ENCODE results near the gene TARS3.
"Not testable (repeated sequence)": the region's sequence is repeated elsewhere in the genome, so short reads cannot be mapped to it uniquely, and the experiment has no call there.

Gene TARS3
- long read RNA-seq, transcript TARSL2-201 (19 exons, 3,610 nt) = major isoform, 7 of 15 reads
- long read RNA-seq, partial matches to known transcripts = 4 of 15 reads
- long read RNA-seq, other reads (novel, unspliced or antisense) = 4 of 15 reads

DNA sequence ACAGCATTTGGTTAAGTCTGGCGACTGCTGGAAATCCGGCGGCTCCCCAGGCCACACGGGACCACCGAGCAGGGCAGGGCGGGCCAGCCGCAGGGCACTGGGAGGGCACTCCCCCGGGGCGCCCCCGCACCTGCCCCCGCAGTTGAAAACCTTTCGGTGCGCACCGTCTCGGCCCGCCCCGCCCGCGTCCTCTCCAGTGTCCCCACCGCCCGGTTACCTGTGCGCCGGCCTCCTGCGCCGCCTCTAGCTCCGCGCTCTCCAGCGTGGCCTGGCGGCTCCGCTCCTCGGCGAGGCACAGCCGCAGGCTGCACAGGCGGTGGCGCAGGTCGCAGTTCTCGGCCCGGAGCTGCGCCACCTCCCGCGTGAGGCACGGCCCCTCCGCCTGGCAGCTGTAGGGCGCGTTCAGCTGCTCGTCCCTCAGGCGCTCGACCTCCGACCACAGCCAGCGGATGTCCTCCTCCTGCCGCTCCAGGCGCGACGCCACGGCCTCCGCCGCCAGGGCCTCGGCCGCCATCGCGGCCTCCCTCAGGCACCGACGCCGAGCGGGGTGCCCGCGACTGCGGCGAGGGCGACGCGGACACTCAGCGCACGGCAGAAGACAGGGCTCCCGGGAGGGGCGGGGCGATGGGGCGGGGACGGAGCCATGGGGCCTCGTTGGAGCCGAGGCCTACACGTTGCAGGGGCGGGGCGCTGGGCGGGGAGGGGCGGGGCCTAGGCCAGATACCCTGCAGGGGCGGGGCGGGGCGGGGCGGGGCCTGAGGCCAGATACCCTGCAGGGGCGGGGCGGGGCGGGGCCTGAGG, at the start of gene TARS3:
Gene TARS3, minus strand, starts transcription at position 600 of the 801 bp plus-strand sequence. Its CDS starts 86 bp downstream, at position 514.
- Histone ChIP-seq H3K27me3 (ENCODE audit: insufficient read depth, poor library complexity, severe bottlenecking) (no peaks in the 10 kb centered on the region), H3K4me3 (replicated peaks; ENCODE audit: insufficient read depth, low read length) (peak within 1 kb of the TSS; percentile 74), H3K27ac (replicated peaks) (peak within 1 kb of the TSS; percentile 67)
- TF ChIP-seq POLR2AphosphoS5 (IDR thresholded peaks at IDR 0.05; ENCODE audit: low read depth) (peak; percentile 67), GABPA (IDR thresholded peaks at IDR 0.05; ENCODE audit: low read depth) (no peak), REST (IDR thresholded peaks at IDR 0.05; ENCODE audit: insufficient replicate concordance, low read depth) (peak; percentile 44), SPI1 (IDR thresholded peaks at IDR 0.05; ENCODE audit: borderline replicate concordance, low read depth) (no peak)
- TF ChIP-seq, protein P1, sequence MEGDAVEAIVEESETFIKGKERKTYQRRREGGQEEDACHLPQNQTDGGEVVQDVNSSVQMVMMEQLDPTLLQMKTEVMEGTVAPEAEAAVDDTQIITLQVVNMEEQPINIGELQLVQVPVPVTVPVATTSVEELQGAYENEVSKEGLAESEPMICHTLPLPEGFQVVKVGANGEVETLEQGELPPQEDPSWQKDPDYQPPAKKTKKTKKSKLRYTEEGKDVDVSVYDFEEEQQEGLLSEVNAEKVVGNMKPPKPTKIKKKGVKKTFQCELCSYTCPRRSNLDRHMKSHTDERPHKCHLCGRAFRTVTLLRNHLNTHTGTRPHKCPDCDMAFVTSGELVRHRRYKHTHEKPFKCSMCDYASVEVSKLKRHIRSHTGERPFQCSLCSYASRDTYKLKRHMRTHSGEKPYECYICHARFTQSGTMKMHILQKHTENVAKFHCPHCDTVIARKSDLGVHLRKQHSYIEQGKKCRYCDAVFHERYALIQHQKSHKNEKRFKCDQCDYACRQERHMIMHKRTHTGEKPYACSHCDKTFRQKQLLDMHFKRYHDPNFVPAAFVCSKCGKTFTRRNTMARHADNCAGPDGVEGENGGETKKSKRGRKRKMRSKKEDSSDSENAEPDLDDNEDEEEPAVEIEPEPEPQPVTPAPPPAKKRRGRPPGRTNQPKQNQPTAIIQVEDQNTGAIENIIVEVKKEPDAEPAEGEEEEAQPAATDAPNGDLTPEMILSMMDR (IDR thresholded peaks at IDR 0.05; ENCODE audit: insufficient read depth, low read length) = no peak
- peak; percentile 74 to 94 for DNase-seq (ENCODE audit: low read depth in 1 of 2, low spot score in 1 of 2)

DNA sequence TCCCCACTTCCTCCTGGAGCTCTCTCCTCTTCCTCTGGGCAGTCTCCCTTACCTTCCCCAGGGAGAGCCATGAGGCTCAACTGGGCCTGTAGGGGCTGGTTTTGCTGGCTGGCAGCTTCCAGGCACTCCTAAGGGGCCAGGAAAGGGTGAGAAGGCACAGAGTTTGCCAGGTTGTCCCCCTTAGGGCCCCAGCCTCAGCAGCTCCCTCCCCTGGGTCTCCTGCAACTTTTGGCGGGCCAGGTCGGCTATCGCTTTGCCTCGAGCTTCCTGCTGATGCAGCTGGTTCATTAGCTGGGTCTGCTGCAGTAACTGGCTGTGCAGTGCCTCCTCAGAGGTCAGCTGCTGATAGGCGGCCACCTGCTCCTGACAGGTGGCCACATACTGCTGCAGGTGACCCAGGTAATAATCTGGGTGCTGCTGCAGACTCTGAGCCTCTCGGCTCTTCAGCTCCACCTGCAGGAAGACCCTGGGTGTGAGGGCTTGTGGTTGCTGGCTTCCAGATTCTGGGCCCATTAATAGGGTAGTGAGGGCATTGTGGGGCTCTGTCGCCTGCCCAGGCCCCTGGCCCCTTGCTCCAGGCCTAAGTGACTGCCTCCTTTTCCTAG, 49.3 kb upstream of the TARS3 start:
- TF ChIP-seq, protein P1 (IDR thresholded peaks at IDR 0.05; ENCODE audit: insufficient read depth, low read length) = peak; percentile 8
- TF ChIP-seq SPI1 (IDR thresholded peaks at IDR 0.05; ENCODE audit: borderline replicate concordance, low read depth) (no peak), POLR2AphosphoS5 (IDR thresholded peaks at IDR 0.05; ENCODE audit: low read depth) (no peak), GABPA (IDR thresholded peaks at IDR 0.05; ENCODE audit: low read depth) (no peak), REST (IDR thresholded peaks at IDR 0.05; ENCODE audit: insufficient replicate concordance, low read depth) (no peak)
- no peaks in the 10 kb centered on the region for H3K27me3 ChIP-seq (ENCODE audit: insufficient read depth, poor library complexity, severe bottlenecking)
- H3K27ac ChIP-seq (replicated peaks) = no peak overlapping the region
- DNase-seq (ENCODE audit: low read depth in 1 of 2, low spot score in 1 of 2) = no peak
- H3K4me3 ChIP-seq (replicated peaks; ENCODE audit: insufficient read depth, low read length) = no peak overlapping the region

DNA sequence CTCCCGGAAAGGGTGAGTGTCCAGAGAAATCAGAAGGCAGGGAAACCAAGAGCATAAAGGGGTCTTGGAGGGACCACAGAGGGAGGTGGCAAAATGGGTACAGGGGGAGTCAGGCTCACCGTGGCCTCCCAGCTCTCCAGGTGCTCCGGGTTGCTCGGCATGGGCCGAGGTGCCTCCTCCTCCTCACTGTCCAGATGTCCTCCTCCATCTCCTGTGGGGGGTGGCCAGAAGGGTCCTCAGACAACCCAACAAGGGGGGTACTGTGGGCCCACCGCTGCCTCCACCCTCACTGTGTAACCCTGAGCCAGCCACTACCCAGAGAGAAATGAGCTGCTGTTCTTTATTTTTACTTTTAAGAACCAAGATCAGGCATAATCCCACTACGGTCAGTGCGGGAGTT, 48.6 kb upstream of the TARS3 start:
- H3K27ac ChIP-seq (replicated peaks) = no peak overlapping the region
- no peak overlapping the region for H3K4me3 ChIP-seq (replicated peaks; ENCODE audit: insufficient read depth, low read length)
- TF ChIP-seq SPI1 (IDR thresholded peaks at IDR 0.05; ENCODE audit: borderline replicate concordance, low read depth) (no peak), GABPA (IDR thresholded peaks at IDR 0.05; ENCODE audit: low read depth) (no peak), POLR2AphosphoS5 (IDR thresholded peaks at IDR 0.05; ENCODE audit: low read depth) (no peak), REST (IDR thresholded peaks at IDR 0.05; ENCODE audit: insufficient replicate concordance, low read depth) (no peak)
- TF ChIP-seq, protein P1 (IDR thresholded peaks at IDR 0.05; ENCODE audit: insufficient read depth, low read length) = no peak
- H3K27me3 ChIP-seq (ENCODE audit: insufficient read depth, poor library complexity, severe bottlenecking) = no peaks in the 10 kb centered on the region
- DNase-seq (ENCODE audit: low read depth in 1 of 2, low spot score in 1 of 2) = no peak

DNA sequence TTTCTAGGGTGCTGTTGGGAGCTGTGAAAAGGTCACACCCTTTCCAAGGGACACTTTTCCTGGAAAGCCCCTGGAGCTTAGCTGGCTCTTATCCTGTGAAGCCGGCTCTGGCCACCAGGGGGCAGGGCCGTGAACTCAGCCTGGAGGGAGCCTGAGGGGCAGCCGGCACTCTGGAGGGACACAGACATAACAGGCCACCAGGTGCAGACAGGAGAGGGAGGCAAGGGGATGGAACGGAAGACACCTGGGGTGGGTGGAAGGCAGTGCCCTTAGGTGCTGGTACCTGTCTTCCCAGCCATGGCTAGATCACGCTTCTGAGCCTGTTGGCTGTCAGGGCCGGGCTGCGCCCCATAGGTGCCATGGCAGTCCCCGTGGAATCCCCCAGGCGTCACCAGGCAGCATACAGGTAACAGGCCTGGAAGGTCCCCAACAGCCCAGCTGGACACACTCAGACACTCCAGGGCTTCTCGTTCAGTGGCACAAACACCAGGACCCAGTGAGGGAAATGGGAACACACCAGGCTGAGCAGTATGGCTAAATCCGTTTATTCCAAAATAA, 42.9 kb upstream of the TARS3 start:
- H3K4me3 ChIP-seq (replicated peaks; ENCODE audit: insufficient read depth, low read length); DNase-seq (ENCODE audit: low read depth in 1 of 2, low spot score in 1 of 2); H3K27ac ChIP-seq (replicated peaks); H3K27me3 ChIP-seq (ENCODE audit: insufficient read depth, poor library complexity, severe bottlenecking): not testable (repeated sequence)

Data from HL-60 (cell line).